HepG2 (cell line): ENCODE measurements around the gene FRAS1. TPM values are rescaled to one million over a fixed set of nuclear protein-coding genes. Genes with fewer than 3 reads are reported as not detected.
A peak's percentile ranks its signal among the peaks of the same experiment; 100 is the strongest.

Experiments
- CAMTA2 ChIP-seq: sonication (generic); formaldehyde crosslinking; IDR thresholded peaks from 2 replicates; pipeline ENCODE4 v1.4.0; 2020; ENCODE audit warnings: mild to moderate bottlenecking, missing genetic modification reagents, borderline replicate concordance
- CEBPG ChIP-seq: IDR thresholded peaks from 2 replicates; pipeline ENCODE4 v1.6.1; 2016
- IRF2 ChIP-seq: IDR thresholded peaks from 2 replicates; pipeline ENCODE4 v1.6.1; 2018; ENCODE audit warnings: missing genetic modification reagents, missing compliant biosample characterization
- KDM6A ChIP-seq: IDR thresholded peaks from 2 replicates; pipeline ENCODE4 v1.6.1; 2016; ENCODE audit warnings: low read depth
- KLF12 ChIP-seq: sonication (generic); formaldehyde crosslinking; IDR thresholded peaks from 2 replicates; pipeline ENCODE4 v1.4.0; 2020; ENCODE audit warnings: missing genetic modification reagents, borderline replicate concordance
- NBN ChIP-seq: fragments of 450-650 bp; conservative IDR thresholded peaks from 2 replicates; pipeline ENCODE4 v1.6.1; 2017
- NR2C2 ChIP-seq: sonication (generic); formaldehyde crosslinking; IDR thresholded peaks from 2 replicates; pipeline ENCODE4 v1.4.0; 2020; ENCODE audit warnings: missing genetic modification reagents, mild to moderate bottlenecking, moderate library complexity, borderline replicate concordance
- PHB2 ChIP-seq: fragments of 450-650 bp; IDR thresholded peaks from 2 replicates; pipeline ENCODE4 v1.6.1; 2018; ENCODE audit not compliant: partially characterized antibody
- RFX1 ChIP-seq: fragments of 450-650 bp; IDR thresholded peaks from 2 replicates; pipeline ENCODE4 v1.6.1; 2017
- SP1 ChIP-seq, 2 experiments: fragments of 450-650 bp in 1 of 2; sonication (generic) in 1 of 2; formaldehyde crosslinking in 1 of 2; IDR thresholded peaks; 2 replicates each; pipeline versions ENCODE4 v1.4.0 to v1.6.1; 2016 to 2020; ENCODE audit warnings: missing genetic modification reagents in 1 of 2
- ZBTB42 ChIP-seq: sonication (generic); formaldehyde crosslinking; IDR thresholded peaks from 2 replicates; pipeline ENCODE4 v1.5.0; 2020; ENCODE audit warnings: mild to moderate bottlenecking, missing genetic modification reagents
- ZFP62 ChIP-seq: sonication (generic); formaldehyde crosslinking; IDR thresholded peaks from 2 replicates; pipeline ENCODE4 v1.4.0; 2020; ENCODE audit warnings: missing genetic modification reagents
- ZNF274 ChIP-seq: sonication (generic); formaldehyde crosslinking; IDR thresholded peaks from 2 replicates; pipeline ENCODE4 v1.5.1; 2020; ENCODE audit warnings: mild to moderate bottlenecking, missing genetic modification reagents
- ZNF564 ChIP-seq: sonication (generic); formaldehyde crosslinking; IDR thresholded peaks from 2 replicates; pipeline ENCODE4 v1.8.1; 2023; ENCODE audit warnings: mild to moderate bottlenecking, missing genetic modification reagents
- ZNF616 ChIP-seq: sonication (generic); formaldehyde crosslinking; IDR thresholded peaks from 2 replicates; pipeline ENCODE4 v1.5.0; 2020; ENCODE audit warnings: low read depth, mild to moderate bottlenecking, missing genetic modification reagents
- ZNF768 ChIP-seq: sonication (generic); formaldehyde crosslinking; IDR thresholded peaks from 2 replicates; pipeline ENCODE4 v1.4.0; 2020; ENCODE audit warnings: missing genetic modification reagents
- ZNF776 ChIP-seq: sonication (generic); formaldehyde crosslinking; IDR thresholded peaks from 2 replicates; pipeline ENCODE4 v1.4.0; 2020; ENCODE audit warnings: mild to moderate bottlenecking, missing genetic modification reagents
- ZZZ3 ChIP-seq: sonication (generic); formaldehyde crosslinking; IDR thresholded peaks from 2 replicates; pipeline ENCODE4 v1.4.0; 2020; ENCODE audit warnings: missing genetic modification reagents, mild to moderate bottlenecking, borderline replicate concordance
- polyA plus RNA-seq, 8 experiments: library from polyadenylated mRNA; depleted of rRNA in 3 of 8; stranded (reverse) in 7 of 8; unstranded in 1 of 8; fragments of >200 nt; fragmentation: Illumina TruSeq in 4 of 8; extraction: Trizol in 4 of 8; gene quantifications; 2 replicates each; pipeline versions ENCODE4 v1.2.1 to v1.2.3, GENCODE V29; 2011 to 2016; ENCODE audit warnings: low read depth in 4 of 8, missing spikeins in 1 of 8, mixed read lengths in 1 of 8; ENCODE audit not compliant: insufficient read depth in 1 of 8
- total RNA-seq, 5 experiments: library from RNA; depleted of rRNA; stranded (reverse); fragments of >200 nt; fragmentation: Illumina TruSeq; extraction: Trizol; gene quantifications; 2 replicates each; pipeline ENCODE4 v1.2.3, GENCODE V29; 2016; ENCODE audit warnings: low read depth in 1 of 5
- TF ChIP-seq, protein P1 (sequence below): sonication (generic); formaldehyde crosslinking; IDR thresholded peaks from 2 replicates; pipeline ENCODE4 v1.5.1; 2020; ENCODE audit warnings: mild to moderate bottlenecking, missing genetic modification reagents, moderate library complexity
- TF ChIP-seq, protein P2 (sequence below): IDR thresholded peaks from 2 replicates; pipeline ENCODE4 v1.6.1; 2016; ENCODE audit warnings: mild to moderate bottlenecking, missing biosample characterization, missing genetic modification reagents
- TF ChIP-seq, protein P3 (sequence below): sonication (generic); formaldehyde crosslinking; IDR thresholded peaks from 2 replicates; pipeline ENCODE4 v1.4.0; 2020; ENCODE audit warnings: missing genetic modification reagents, borderline replicate concordance
- TF ChIP-seq, protein P4 (sequence below): sonication (generic); formaldehyde crosslinking; IDR thresholded peaks from 2 replicates; pipeline ENCODE4 v1.5.0; 2020; ENCODE audit warnings: missing genetic modification reagents
- TF ChIP-seq, protein P5 (sequence below): sonication (generic); formaldehyde crosslinking; IDR thresholded peaks from 2 replicates; pipeline ENCODE4 v1.4.0; 2020; ENCODE audit warnings: low read depth, mild to moderate bottlenecking, missing genetic modification reagents

FRAS1 gene
- total and polyA plus RNA-seq, 2 of the 13 experiments (the other 11 are each of a cell fraction or from before 2014, with no cell fraction given) = 22.5 to 31.6 TPM

DNA sequence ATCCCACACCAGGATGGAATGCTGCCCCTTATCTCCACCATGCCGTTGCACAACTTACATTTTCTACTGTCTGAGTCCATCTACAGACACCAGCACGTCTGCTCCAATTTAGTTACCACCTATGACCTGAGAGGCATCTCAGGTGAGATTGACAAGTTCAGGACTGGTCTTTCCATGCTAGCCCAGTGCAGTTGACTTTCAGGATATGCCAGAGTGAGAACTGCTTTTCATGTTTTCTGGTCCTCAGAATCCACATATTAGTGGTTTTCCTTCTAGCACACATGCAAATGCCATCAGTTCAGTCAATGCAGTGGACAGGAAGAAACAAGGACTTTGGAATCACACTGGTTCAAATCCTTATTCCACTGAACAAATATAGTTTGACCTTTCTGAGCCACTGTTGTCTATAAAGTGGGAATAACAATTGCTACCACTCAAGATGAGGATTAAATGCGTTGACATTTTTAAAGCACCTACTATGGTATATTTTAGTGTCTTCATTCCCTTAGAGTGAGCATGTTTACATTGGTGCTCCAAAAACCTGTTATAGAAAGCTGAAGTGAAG is 456.4 kb downstream of the FRAS1 start (continued):
- TF ChIP-seq, protein P1, sequence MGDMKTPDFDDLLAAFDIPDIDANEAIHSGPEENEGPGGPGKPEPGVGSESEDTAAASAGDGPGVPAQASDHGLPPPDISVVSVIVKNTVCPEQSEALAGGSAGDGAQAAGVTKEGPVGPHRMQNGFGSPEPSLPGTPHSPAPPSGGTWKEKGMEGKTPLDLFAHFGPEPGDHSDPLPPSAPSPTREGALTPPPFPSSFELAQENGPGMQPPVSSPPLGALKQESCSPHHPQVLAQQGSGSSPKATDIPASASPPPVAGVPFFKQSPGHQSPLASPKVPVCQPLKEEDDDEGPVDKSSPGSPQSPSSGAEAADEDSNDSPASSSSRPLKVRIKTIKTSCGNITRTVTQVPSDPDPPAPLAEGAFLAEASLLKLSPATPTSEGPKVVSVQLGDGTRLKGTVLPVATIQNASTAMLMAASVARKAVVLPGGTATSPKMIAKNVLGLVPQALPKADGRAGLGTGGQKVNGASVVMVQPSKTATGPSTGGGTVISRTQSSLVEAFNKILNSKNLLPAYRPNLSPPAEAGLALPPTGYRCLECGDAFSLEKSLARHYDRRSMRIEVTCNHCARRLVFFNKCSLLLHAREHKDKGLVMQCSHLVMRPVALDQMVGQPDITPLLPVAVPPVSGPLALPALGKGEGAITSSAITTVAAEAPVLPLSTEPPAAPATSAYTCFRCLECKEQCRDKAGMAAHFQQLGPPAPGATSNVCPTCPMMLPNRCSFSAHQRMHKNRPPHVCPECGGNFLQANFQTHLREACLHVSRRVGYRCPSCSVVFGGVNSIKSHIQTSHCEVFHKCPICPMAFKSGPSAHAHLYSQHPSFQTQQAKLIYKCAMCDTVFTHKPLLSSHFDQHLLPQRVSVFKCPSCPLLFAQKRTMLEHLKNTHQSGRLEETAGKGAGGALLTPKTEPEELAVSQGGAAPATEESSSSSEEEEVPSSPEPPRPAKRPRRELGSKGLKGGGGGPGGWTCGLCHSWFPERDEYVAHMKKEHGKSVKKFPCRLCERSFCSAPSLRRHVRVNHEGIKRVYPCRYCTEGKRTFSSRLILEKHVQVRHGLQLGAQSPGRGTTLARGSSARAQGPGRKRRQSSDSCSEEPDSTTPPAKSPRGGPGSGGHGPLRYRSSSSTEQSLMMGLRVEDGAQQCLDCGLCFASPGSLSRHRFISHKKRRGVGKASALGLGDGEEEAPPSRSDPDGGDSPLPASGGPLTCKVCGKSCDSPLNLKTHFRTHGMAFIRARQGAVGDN (CRISPR knock-in tag) = no peak
- TF ChIP-seq ZBTB42 (CRISPR knock-in tag) (no peak), ZNF274 (no peak), ZZZ3 (CRISPR knock-in tag) (no peak), PHB2 (no peak), KLF12 (CRISPR knock-in tag) (no peak), NR2C2 (CRISPR knock-in tag) (no peak), KDM6A (CRISPR knock-in tag) (peak; percentile 59; the same call in 1 of the 2 replicates), ZFP62 (CRISPR knock-in tag) (no peak), NBN (no peak), RFX1 (no peak), ZNF616 (no peak), IRF2 (no peak; the same call in 1 of the 2 replicates), ZNF768 (CRISPR knock-in tag) (no peak), ZNF564 (CRISPR knock-in tag) (no peak), CEBPG (peak; percentile 73), ZNF776 (CRISPR knock-in tag) (no peak), CAMTA2 (CRISPR knock-in tag) (no peak), SP1 (IDR thresholded peaks at IDR 0.05) (no peak), SP1 (CRISPR knock-in tag; IDR thresholded peaks at IDR 0.05) (no peak)
- TF ChIP-seq, protein P2, sequence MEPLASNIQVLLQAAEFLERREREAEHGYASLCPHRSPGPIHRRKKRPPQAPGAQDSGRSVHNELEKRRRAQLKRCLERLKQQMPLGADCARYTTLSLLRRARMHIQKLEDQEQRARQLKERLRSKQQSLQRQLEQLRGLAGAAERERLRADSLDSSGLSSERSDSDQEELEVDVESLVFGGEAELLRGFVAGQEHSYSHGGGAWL (CRISPR knock-in tag) = no peak
- TF ChIP-seq, protein P3, sequence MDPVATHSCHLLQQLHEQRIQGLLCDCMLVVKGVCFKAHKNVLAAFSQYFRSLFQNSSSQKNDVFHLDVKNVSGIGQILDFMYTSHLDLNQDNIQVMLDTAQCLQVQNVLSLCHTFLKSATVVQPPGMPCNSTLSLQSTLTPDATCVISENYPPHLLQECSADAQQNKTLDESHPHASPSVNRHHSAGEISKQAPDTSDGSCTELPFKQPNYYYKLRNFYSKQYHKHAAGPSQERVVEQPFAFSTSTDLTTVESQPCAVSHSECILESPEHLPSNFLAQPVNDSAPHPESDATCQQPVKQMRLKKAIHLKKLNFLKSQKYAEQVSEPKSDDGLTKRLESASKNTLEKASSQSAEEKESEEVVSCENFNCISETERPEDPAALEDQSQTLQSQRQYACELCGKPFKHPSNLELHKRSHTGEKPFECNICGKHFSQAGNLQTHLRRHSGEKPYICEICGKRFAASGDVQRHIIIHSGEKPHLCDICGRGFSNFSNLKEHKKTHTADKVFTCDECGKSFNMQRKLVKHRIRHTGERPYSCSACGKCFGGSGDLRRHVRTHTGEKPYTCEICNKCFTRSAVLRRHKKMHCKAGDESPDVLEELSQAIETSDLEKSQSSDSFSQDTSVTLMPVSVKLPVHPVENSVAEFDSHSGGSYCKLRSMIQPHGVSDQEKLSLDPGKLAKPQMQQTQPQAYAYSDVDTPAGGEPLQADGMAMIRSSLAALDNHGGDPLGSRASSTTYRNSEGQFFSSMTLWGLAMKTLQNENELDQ (CRISPR knock-in tag) = no peak
- TF ChIP-seq, protein P4, sequence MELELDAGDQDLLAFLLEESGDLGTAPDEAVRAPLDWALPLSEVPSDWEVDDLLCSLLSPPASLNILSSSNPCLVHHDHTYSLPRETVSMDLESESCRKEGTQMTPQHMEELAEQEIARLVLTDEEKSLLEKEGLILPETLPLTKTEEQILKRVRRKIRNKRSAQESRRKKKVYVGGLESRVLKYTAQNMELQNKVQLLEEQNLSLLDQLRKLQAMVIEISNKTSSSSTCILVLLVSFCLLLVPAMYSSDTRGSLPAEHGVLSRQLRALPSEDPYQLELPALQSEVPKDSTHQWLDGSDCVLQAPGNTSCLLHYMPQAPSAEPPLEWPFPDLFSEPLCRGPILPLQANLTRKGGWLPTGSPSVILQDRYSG (CRISPR knock-in tag) = no peak
- TF ChIP-seq, protein P5, sequence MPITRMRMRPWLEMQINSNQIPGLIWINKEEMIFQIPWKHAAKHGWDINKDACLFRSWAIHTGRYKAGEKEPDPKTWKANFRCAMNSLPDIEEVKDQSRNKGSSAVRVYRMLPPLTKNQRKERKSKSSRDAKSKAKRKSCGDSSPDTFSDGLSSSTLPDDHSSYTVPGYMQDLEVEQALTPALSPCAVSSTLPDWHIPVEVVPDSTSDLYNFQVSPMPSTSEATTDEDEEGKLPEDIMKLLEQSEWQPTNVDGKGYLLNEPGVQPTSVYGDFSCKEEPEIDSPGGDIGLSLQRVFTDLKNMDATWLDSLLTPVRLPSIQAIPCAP = no peak
